A549 (cell line): ENCODE results near the gene TRIO.

ENCODE experiments used
- BHLHE40 ChIP-seq: IDR thresholded peaks from 2 replicates; pipeline ENCODE4 v1.6.1; 2012; ENCODE audit warnings: low read depth, low read length, inconsistent platforms
- E2F6 ChIP-seq: IDR thresholded peaks from 2 replicates; pipeline ENCODE4 v1.6.1; 2012; ENCODE audit warnings: low read depth, borderline replicate concordance
- EP300 ChIP-seq, 2 experiments: fragments of >200 bp; sonication (Bioruptor Twin); formaldehyde crosslinking; IDR thresholded peaks; 2 replicates in 1 of 2; 3 replicates in 1 of 2; pipeline ENCODE4 v1.6.1; 2016 to 2017
- ESRRA ChIP-seq: fragments of 150-350 bp; IDR thresholded peaks from 2 replicates; pipeline ENCODE4 v1.6.1; 2014; ENCODE audit warnings: mild to moderate bottlenecking, low read length, borderline replicate concordance
- KDM1A ChIP-seq: fragments of 200-600 bp; sonication (generic); IDR thresholded peaks from 2 replicates; pipeline ENCODE4 v1.6.1; 2016; ENCODE audit warnings: low read depth, mild to moderate bottlenecking
- POLR2A ChIP-seq: IDR thresholded peaks from 2 replicates; pipeline ENCODE4 v1.6.1; 2012; ENCODE audit warnings: mild to moderate bottlenecking, low read length
- RAD21 ChIP-seq, 2 experiments: fragments of >200 bp in 1 of 2; sonication (Bioruptor Twin) in 1 of 2; formaldehyde crosslinking in 1 of 2; IDR thresholded peaks in 1 of 2; conservative IDR thresholded peaks in 1 of 2; 2 replicates in 1 of 2; 3 replicates in 1 of 2; pipeline ENCODE4 v1.6.1; 2012 to 2018; ENCODE audit warnings: inconsistent platforms in 1 of 2
- TF ChIP-seq, protein P1 (sequence below): fragments of >200 bp; sonication (Bioruptor Twin); formaldehyde crosslinking; IDR thresholded peaks from 3 replicates; pipeline ENCODE4 v1.5.1; 2016

DNA sequence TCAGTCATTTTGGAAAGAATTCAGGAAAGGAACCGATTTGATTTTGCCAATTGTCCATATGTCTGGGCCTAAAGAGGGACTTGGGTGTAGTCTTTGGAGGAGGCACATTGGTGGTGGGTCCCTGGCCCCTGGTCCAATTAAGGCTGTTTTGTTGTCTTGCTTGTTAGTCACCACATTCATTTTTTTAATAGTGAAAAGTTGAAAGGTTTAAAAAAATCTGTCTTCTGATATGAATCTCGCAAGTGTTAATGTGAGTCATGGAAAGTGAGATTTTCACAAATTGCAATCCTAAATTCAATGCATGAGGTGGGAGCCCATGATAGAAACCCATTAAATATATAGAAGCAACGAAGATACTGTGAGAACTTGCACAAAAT, 272.5 kb downstream of the TRIO start:
- TF ChIP-seq ESRRA (no peak), POLR2A (no peak), KDM1A (no peak), RAD21 (conservative IDR thresholded peaks at IDR 0.05 in 1 of 2, IDR thresholded peaks at IDR 0.05 in 1 of 2) (no peak), E2F6 (no peak), BHLHE40 (no peak), EP300 (IDR thresholded peaks at IDR 0.05) (no peak)
- TF ChIP-seq, protein P1, sequence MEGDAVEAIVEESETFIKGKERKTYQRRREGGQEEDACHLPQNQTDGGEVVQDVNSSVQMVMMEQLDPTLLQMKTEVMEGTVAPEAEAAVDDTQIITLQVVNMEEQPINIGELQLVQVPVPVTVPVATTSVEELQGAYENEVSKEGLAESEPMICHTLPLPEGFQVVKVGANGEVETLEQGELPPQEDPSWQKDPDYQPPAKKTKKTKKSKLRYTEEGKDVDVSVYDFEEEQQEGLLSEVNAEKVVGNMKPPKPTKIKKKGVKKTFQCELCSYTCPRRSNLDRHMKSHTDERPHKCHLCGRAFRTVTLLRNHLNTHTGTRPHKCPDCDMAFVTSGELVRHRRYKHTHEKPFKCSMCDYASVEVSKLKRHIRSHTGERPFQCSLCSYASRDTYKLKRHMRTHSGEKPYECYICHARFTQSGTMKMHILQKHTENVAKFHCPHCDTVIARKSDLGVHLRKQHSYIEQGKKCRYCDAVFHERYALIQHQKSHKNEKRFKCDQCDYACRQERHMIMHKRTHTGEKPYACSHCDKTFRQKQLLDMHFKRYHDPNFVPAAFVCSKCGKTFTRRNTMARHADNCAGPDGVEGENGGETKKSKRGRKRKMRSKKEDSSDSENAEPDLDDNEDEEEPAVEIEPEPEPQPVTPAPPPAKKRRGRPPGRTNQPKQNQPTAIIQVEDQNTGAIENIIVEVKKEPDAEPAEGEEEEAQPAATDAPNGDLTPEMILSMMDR = no peak
